CMK (cell line): Measurements from ENCODE around the gene LRRTM4.
"Not testable (repeated sequence)": the region's sequence is repeated elsewhere in the genome, so short reads cannot be mapped to it uniquely, and the experiment has no call there.

Source experiments
- DNase-seq: peaks from one replicate; pipeline ENCODE4 v3.0.0-alpha.2; 2010; ENCODE audit warnings: low read depth

LRRTM4 gene

GRCh38 chr2:76862901-76863300, 659.3 kb downstream of the LRRTM4 start:
- no peak for DNase-seq

- no peak for DNase-seq
These were observed 660.5 kb downstream of the LRRTM4 start for GRCh38 chr2:76861708-76862107.

- no peak for DNase-seq
These were observed 671.2 kb downstream of the LRRTM4 start for GRCh38 chr2:76851000-76851399.

GRCh38 chr2:76849086-76849485, 673.1 kb downstream of the LRRTM4 start:
- DNase-seq = no peak

GRCh38 chr2:76839826-76840225, 682.4 kb downstream of the LRRTM4 start:
- DNase-seq = no peak

- no peak for DNase-seq
These were observed 692.6 kb downstream of the LRRTM4 start for GRCh38 chr2:76829374-76830234.

- no peak for DNase-seq
These were observed 695.5 kb downstream of the LRRTM4 start for GRCh38 chr2:76826691-76827090.

GRCh38 chr2:76825140-76825970, 696.8 kb downstream of the LRRTM4 start:
- no peak for DNase-seq

- DNase-seq = no peak
These were observed 700.4 kb downstream of the LRRTM4 start for GRCh38 chr2:76821731-76822130.

- no peak for DNase-seq
These were observed 709.1 kb downstream of the LRRTM4 start for GRCh38 chr2:76813084-76813483.

- no peak for DNase-seq
These were observed 710.0 kb downstream of the LRRTM4 start for GRCh38 chr2:76812156-76812555.

GRCh38 chr2:76809136-76809535, 713.0 kb downstream of the LRRTM4 start:
- no peak for DNase-seq

- no peak for DNase-seq
These were observed 713.4 kb downstream of the LRRTM4 start for GRCh38 chr2:76808732-76809131.

- DNase-seq = no peak
These were observed 728.4 kb downstream of the LRRTM4 start for GRCh38 chr2:76793647-76794334.

- not testable (repeated sequence) for DNase-seq
These were observed 740.9 kb downstream of the LRRTM4 start for GRCh38 chr2:76781313-76781712.

- DNase-seq = no peak
These were observed 758.9 kb downstream of the LRRTM4 start for GRCh38 chr2:76763276-76763675.

GRCh38 chr2:76760367-76760704, 761.8 kb downstream of the LRRTM4 start:
- DNase-seq = no peak

- no peak for DNase-seq
These were observed 762.4 kb downstream of the LRRTM4 start for GRCh38 chr2:76759634-76760366.

- no peak for DNase-seq
These were observed 769.7 kb downstream of the LRRTM4 start for GRCh38 chr2:76752506-76752905.

GRCh38 chr2:76749858-76750257, 772.3 kb downstream of the LRRTM4 start:
- no peak for DNase-seq

GRCh38 chr2:76748581-76749296, 773.4 kb downstream of the LRRTM4 start:
- DNase-seq = no peak
